Hepatocyte (in vitro differentiated cells): ENCODE results near the gene CHST15.

Experiments
- CTCF ChIP-seq: fragments of 200-600 bp; sonication (generic); IDR thresholded peaks from 2 replicates; pipeline ENCODE4 v1.5.1; 2016; ENCODE audit warnings: antibody characterized with exemption, mild to moderate bottlenecking; ENCODE audit not compliant: poor library complexity
- EZH2 ChIP-seq: fragments of 200-600 bp; sonication (generic); IDR thresholded peaks from 2 replicates; pipeline ENCODE4 v1.6.1; 2016; ENCODE audit warnings: antibody characterized with exemption, mild to moderate bottlenecking, borderline replicate concordance
- EZH2phosphoT487 ChIP-seq: fragments of 200-600 bp; sonication (generic); IDR thresholded peaks from one replicate; pipeline ENCODE4 v1.6.1; 2018; ENCODE audit warnings: antibody characterized with exemption, mild to moderate bottlenecking, low read depth, moderate library complexity; ENCODE audit not compliant: unreplicated experiment, severe bottlenecking

- TF ChIP-seq CTCF (no peak), EZH2phosphoT487 (no peak), EZH2 (no peak)
These were observed 51.5 kb downstream of the CHST15 start for GRCh38 chr10:124041675-124042445.
